HepG2 (cell line): ENCODE measurements around the gene C15orf62. TPM values are rescaled to one million over a fixed set of nuclear protein-coding genes. Genes with fewer than 3 reads are reported as not detected.

ENCODE experiments used
- AHR ChIP-seq: IDR thresholded peaks from 2 replicates; pipeline ENCODE4 v1.6.1; 2018; ENCODE audit warnings: missing genetic modification reagents, missing compliant biosample characterization
- ARHGAP35 ChIP-seq: sonication (generic); formaldehyde crosslinking; IDR thresholded peaks from 2 replicates; pipeline ENCODE4 v1.9.0; 2022; ENCODE audit warnings: mild to moderate bottlenecking, inconsistent platforms, moderate library complexity, missing genetic modification reagents, borderline replicate concordance
- HINFP ChIP-seq: sonication (generic); formaldehyde crosslinking; IDR thresholded peaks from 2 replicates; pipeline ENCODE4 v1.4.0; 2020; ENCODE audit warnings: low read depth, mild to moderate bottlenecking, missing genetic modification reagents
- HNRNPUL1 ChIP-seq: fragments of 200-400 bp; formaldehyde crosslinking; IDR thresholded peaks from 2 replicates; pipeline ENCODE4 v1.6.1; 2017; ENCODE audit warnings: low read depth, mild to moderate bottlenecking, low read length, moderate library complexity
- KDM2A ChIP-seq: sonication (generic); formaldehyde crosslinking; IDR thresholded peaks from 2 replicates; pipeline ENCODE4 v1.4.0; 2020; ENCODE audit warnings: low read depth, missing genetic modification reagents, borderline replicate concordance
- KDM5A ChIP-seq: fragments of 200-600 bp; sonication (generic); IDR thresholded peaks from 2 replicates; pipeline ENCODE4 v1.7.0; 2018; ENCODE audit warnings: antibody characterized with exemption, mild to moderate bottlenecking, low read length, borderline replicate concordance
- MTERF4 ChIP-seq: sonication (generic); formaldehyde crosslinking; IDR thresholded peaks from 2 replicates; pipeline ENCODE4 v1.8.0; 2023; ENCODE audit warnings: mild to moderate bottlenecking, missing genetic modification reagents
- MXD1 ChIP-seq: sonication (generic); formaldehyde crosslinking; IDR thresholded peaks from 2 replicates; pipeline ENCODE4 v1.4.0; 2020; ENCODE audit warnings: mild to moderate bottlenecking, missing genetic modification reagents
- NCOA1 ChIP-seq: sonication (generic); formaldehyde crosslinking; IDR thresholded peaks from 2 replicates; pipeline ENCODE4 v1.9.0; 2021; ENCODE audit warnings: missing genetic modification reagents
- NFAT5 ChIP-seq: sonication (generic); formaldehyde crosslinking; IDR thresholded peaks from 2 replicates; pipeline ENCODE4 v1.4.0; 2020; ENCODE audit warnings: missing genetic modification reagents
- RBFOX2 ChIP-seq: fragments of 200-400 bp; formaldehyde crosslinking; IDR thresholded peaks from 2 replicates; pipeline ENCODE4 v1.6.1; 2017; ENCODE audit warnings: low read depth, mild to moderate bottlenecking, low read length
- SALL2 ChIP-seq: sonication (generic); formaldehyde crosslinking; IDR thresholded peaks from 2 replicates; pipeline ENCODE4 v1.8.1; 2023; ENCODE audit warnings: mild to moderate bottlenecking, missing genetic modification reagents, inconsistent platforms
- TAF15 ChIP-seq: fragments of 200-400 bp; formaldehyde crosslinking; IDR thresholded peaks from one replicate; pipeline ENCODE4 v1.6.1; 2018; ENCODE audit warnings: mild to moderate bottlenecking, low read depth, low read length; ENCODE audit not compliant: poor library complexity, severe bottlenecking
- ZNF709 ChIP-seq: sonication (generic); formaldehyde crosslinking; IDR thresholded peaks from 2 replicates; pipeline ENCODE4 v1.5.0; 2020; ENCODE audit warnings: mild to moderate bottlenecking, missing genetic modification reagents
- ZSCAN9 ChIP-seq: IDR thresholded peaks from 2 replicates; pipeline ENCODE4 v1.6.1; 2016; ENCODE audit warnings: borderline replicate concordance
- polyA plus RNA-seq, 8 experiments: library from polyadenylated mRNA; depleted of rRNA in 3 of 8; stranded (reverse) in 7 of 8; unstranded in 1 of 8; fragments of >200 nt; fragmentation: Illumina TruSeq in 4 of 8; extraction: Trizol in 4 of 8; gene quantifications; 2 replicates each; pipeline versions ENCODE4 v1.2.1 to v1.2.3, GENCODE V29; 2011 to 2016; ENCODE audit warnings: low read depth in 4 of 8, missing spikeins in 1 of 8, mixed read lengths in 1 of 8; ENCODE audit not compliant: insufficient read depth in 1 of 8
- total RNA-seq, 5 experiments: library from RNA; depleted of rRNA; stranded (reverse); fragments of >200 nt; fragmentation: Illumina TruSeq; extraction: Trizol; gene quantifications; 2 replicates each; pipeline ENCODE4 v1.2.3, GENCODE V29; 2016; ENCODE audit warnings: low read depth in 1 of 5

The C15orf62 gene
- total and polyA plus RNA-seq, 2 of the 13 experiments (the other 11 are each of a cell fraction or from before 2014, with no cell fraction given): 0.51 to 1.1 TPM

GRCh38 chr15:40763801-40764628 lies 5.8 kb upstream of the C15orf62 start, which contains the start of gene GCHFR (continued):
- 0 out of 2 replicates have a peak, but pooled peaks have one; percentile 18 for TF ChIP-seq NFAT5
- no peak; the same call in none of the 2 replicates for TF ChIP-seq HNRNPUL1
- TF ChIP-seq NCOA1: peak; percentile 94
- peak; percentile 91 for TF ChIP-seq MXD1
- TF ChIP-seq HINFP (CRISPR knock-in tag): peak; percentile 38; the same call in 1 of the 2 replicates
- peak; percentile 92 for TF ChIP-seq RBFOX2
- TF ChIP-seq AHR (CRISPR knock-in tag): peak; percentile 82; the same call in 1 of the 2 replicates
- no peak for TF ChIP-seq KDM5A
- TF ChIP-seq ZNF709 (CRISPR knock-in tag): peak; percentile 76; the same call in 1 of the 2 replicates
- TF ChIP-seq SALL2 (CRISPR knock-in tag): peak; percentile 89; the same call in 1 of the 2 replicates
- TF ChIP-seq ZSCAN9 (CRISPR knock-in tag): peak; percentile 61; the same call in 1 of the 2 replicates
- TF ChIP-seq KDM2A (CRISPR knock-in tag): peak; percentile 95; the same call in 1 of the 2 replicates
- peak; percentile 63; the same call in 1 of the 2 replicates for TF ChIP-seq ARHGAP35
- TF ChIP-seq TAF15: peak; percentile 10
- 0 out of 2 replicates have a peak, but pooled peaks have one; percentile 89 for TF ChIP-seq MTERF4 (CRISPR knock-in tag)
